Colonic mucosa (tissue), 4 donors: ENCODE data around the gene TPK1. TPM values are rescaled to one million over a fixed set of nuclear protein-coding genes. Genes with fewer than 3 reads are reported as not detected.

Experiments
- DNase-seq: peaks from one replicate; pipeline ENCODE4 v3.0.0-alpha.2; 2020
- H3K27ac ChIP-seq: fragments of 200-600 bp; one replicate; pipeline ENCODE4 v1.8.0; 2021
- H3K27me3 ChIP-seq: fragments of 200-600 bp; one replicate; pipeline ENCODE4 v1.8.0; 2021
- H3K36me3 ChIP-seq: fragments of 200-600 bp; one replicate; pipeline ENCODE4 v1.8.0; 2021
- H3K4me1 ChIP-seq: fragments of 200-600 bp; one replicate; pipeline ENCODE4 v1.8.0; 2021; ENCODE audit warnings: mild to moderate bottlenecking
- H3K4me3 ChIP-seq: fragments of 200-600 bp; one replicate; pipeline ENCODE4 v1.8.0; 2021
- H3K9ac ChIP-seq, 2 donors: one replicate each; pipeline ENCODE4 v1.7.0; 2013; ENCODE audit warnings: control low read depth in 2 of 2, low read depth in 2 of 2, low read length in 2 of 2
- H3K9me3 ChIP-seq: fragments of 200-600 bp; one replicate; pipeline ENCODE4 v1.8.0; 2021
- intact Hi-C: fragments of 100-400 bp; cut with DNase I; formaldehyde crosslinking; loops from one replicate; pipeline ENCODE4 v1.14.1; 2022
- total RNA-seq, 2 donors: library from RNA; stranded (reverse); fragmentation: NEBNext Ultra II Directional in 1 of 2; extraction: Animal tissue kit (Norgen Biotek cat#: 25700) in 1 of 2; gene quantifications; one replicate each; pipeline ENCODE4 v1.2.1, GENCODE V29; 2021
- TF ChIP-seq, protein P1 (sequence below): fragments of 200-600 bp; IDR thresholded peaks from one replicate; pipeline ENCODE4 v1.8.0; 2022; ENCODE audit warnings: antibody characterized with exemption, mild to moderate bottlenecking
- donor health status: healthy.
- donor health status: DM: no; HTN: no; CAD: no.
- donor health status: DM: no; HTN: no; CAD: no.

TPK1 gene
- total RNA-seq, 2 donors from 2014 or later = 8.0 to 18.8 TPM

DNA sequence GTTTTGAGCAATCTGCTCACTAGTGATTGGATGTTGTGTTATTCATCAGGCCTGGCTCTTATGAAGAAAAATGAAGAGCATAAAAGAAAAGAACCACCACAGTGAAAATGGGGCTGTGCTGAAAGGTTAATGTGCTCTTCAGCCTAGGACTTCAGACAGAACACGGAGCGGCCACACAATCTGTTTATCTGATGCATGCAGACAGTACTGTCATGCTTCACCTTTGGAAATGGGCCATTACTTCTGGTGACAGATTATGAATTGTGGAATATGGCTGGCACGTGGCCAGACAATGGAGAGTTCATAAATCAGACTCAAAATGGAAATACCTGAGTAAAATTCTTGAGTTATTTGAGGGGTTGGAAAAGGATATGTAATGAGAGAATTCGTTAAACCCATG lies 346.3 kb downstream of the TPK1 start:
- Histone ChIP-seq H3K4me1 (no peaks in the 10 kb centered on the region), H3K27me3 (no peaks in the 10 kb centered on the region), H3K27ac (no peak overlapping the region), H3K9ac (no peak overlapping the region), H3K36me3 (no peaks in the 10 kb centered on the region), H3K4me3 (no peak overlapping the region), H3K9me3 (no peaks in the 10 kb centered on the region)
- intact Hi-C loops = no loop called here
- no peak for DNase-seq
- TF ChIP-seq, protein P1, sequence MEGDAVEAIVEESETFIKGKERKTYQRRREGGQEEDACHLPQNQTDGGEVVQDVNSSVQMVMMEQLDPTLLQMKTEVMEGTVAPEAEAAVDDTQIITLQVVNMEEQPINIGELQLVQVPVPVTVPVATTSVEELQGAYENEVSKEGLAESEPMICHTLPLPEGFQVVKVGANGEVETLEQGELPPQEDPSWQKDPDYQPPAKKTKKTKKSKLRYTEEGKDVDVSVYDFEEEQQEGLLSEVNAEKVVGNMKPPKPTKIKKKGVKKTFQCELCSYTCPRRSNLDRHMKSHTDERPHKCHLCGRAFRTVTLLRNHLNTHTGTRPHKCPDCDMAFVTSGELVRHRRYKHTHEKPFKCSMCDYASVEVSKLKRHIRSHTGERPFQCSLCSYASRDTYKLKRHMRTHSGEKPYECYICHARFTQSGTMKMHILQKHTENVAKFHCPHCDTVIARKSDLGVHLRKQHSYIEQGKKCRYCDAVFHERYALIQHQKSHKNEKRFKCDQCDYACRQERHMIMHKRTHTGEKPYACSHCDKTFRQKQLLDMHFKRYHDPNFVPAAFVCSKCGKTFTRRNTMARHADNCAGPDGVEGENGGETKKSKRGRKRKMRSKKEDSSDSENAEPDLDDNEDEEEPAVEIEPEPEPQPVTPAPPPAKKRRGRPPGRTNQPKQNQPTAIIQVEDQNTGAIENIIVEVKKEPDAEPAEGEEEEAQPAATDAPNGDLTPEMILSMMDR = no peak

DNA sequence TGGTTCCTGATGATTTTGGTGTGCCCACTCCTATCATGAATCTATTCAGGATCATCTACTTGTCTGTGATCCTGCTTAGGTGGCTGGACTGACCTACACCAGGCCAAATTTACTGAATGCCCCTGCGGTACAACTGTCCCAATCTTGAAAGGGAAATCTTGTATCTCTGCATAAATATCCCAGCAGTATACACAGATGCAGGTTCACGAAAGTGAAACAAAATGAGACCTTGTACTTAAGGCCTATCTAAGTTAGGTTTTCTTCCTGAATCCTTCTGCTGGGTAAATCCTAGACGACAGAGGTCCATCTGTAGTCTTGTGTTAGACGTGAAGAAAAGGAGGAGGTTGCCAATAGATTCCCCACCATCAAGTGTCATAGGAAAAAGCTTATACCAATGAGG lies 346.9 kb downstream of the TPK1 start:
- DNase-seq = no peak
- Histone ChIP-seq H3K27ac (no peak overlapping the region), H3K27me3 (no peaks in the 10 kb centered on the region), H3K9me3 (no peaks in the 10 kb centered on the region), H3K9ac (no peak overlapping the region), H3K4me3 (no peak overlapping the region), H3K36me3 (no peaks in the 10 kb centered on the region), H3K4me1 (no peaks in the 10 kb centered on the region)
- TF ChIP-seq, protein P1 = no peak
- intact Hi-C loops = no loop called here

DNA sequence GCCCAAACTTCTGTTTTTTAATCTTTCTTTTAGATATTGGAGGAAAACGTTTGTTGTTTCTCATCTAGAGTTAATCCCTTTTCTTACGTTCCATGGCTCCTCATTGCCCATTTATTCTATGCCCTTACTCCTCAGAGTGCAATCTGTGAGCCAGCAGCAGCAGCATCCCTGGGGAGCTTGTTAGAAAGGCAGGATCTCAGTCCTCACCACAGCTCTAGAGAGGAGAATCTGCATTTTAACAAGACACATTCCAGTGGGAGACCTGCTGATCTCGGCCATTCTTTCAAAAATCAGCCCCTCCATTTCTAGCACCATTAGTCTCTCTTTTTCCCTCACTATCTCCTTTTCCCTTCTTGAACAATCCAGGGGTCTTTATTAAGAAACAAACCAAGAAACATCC lies 348.0 kb downstream of the TPK1 start:
- Histone ChIP-seq H3K27me3 (no peaks in the 10 kb centered on the region), H3K4me1 (no peaks in the 10 kb centered on the region), H3K4me3 (no peak overlapping the region), H3K36me3 (no peaks in the 10 kb centered on the region), H3K9me3 (no peaks in the 10 kb centered on the region), H3K9ac (no peak overlapping the region), H3K27ac (no peak overlapping the region)
- no peak for DNase-seq
- intact Hi-C loops = no loop called here
- TF ChIP-seq, protein P1 = no peak

DNA sequence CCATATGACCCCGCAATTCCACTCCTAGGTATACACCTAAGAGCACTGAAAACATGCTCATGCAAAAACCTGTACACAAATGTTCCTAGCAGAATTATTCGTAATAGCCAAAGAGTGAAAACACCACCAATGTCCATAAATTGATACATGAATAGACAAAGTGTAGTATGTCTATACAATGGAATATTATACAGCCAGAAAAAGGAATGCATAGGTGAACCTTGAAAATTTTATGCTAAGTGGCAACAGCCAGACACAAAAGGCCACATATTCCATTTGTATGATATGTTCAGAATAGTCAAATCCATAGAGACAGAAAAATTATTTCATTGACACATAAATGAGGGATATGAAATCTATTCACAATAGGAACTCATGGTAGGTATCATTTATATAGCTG lies 351.4 kb downstream of the TPK1 start:
- Histone ChIP-seq H3K9ac (no peak overlapping the region), H3K27ac (no peak overlapping the region), H3K4me1 (no peaks in the 10 kb centered on the region), H3K36me3 (no peaks in the 10 kb centered on the region), H3K4me3 (no peak overlapping the region), H3K27me3 (no peaks in the 10 kb centered on the region), H3K9me3 (no peaks in the 10 kb centered on the region)
- intact Hi-C loops = no loop called here
- TF ChIP-seq, protein P1 = no peak
- no peak for DNase-seq

DNA sequence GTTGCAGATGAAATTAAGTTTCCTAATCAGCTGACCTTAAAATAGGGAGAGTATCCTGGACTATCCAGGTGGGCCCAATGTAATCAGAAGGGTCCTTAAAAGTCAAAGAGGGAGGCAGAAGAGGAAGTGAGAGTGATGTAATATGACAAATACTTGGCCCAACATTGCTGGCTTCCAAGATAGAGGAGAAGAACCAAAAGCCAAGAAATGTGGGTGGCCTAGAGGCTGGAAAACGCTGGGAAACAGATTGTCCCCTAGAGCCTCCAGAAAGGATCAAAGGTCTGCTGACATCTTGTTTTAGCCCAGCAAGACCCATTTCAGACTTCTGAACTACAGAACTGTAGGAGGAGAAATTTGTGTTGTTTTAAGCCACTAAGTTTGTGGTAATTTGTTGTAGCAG lies 352.7 kb downstream of the TPK1 start:
- Histone ChIP-seq H3K27me3 (no peaks in the 10 kb centered on the region), H3K4me3 (no peak overlapping the region), H3K36me3 (no peaks in the 10 kb centered on the region), H3K9ac (no peak overlapping the region), H3K27ac (no peak overlapping the region), H3K9me3 (no peaks in the 10 kb centered on the region), H3K4me1 (no peaks in the 10 kb centered on the region)
- no peak for DNase-seq
- intact Hi-C loops = no loop called here
- TF ChIP-seq, protein P1 = no peak

DNA sequence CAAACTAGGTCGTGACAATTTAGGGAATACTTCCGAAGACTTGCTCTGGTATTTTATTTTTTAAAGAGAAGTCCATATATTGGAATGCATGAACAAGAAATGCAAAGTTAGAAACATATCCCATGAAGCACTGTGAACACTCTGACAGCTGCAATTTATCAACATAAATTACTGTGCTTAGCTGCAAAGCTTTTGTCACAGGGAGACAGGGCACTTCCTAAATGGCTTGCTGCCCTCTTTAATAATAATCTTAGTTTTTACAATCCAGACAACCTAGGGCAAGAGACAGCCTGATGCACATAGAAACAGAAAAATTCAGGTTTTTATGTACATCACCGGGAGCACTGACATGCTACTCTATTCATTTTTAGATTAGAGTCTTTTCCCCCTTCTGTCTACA lies 354.0 kb downstream of the TPK1 start:
- TF ChIP-seq, protein P1 = no peak
- H3K4me1 ChIP-seq = no peaks in the 10 kb centered on the region
- no peak overlapping the region for H3K4me3 ChIP-seq
- DNase-seq = no peak
- H3K27ac ChIP-seq = no peak overlapping the region
- no peak overlapping the region for H3K9ac ChIP-seq
- intact Hi-C loops = no loop called here
- no peaks in the 10 kb centered on the region for H3K27me3 ChIP-seq
- H3K9me3 ChIP-seq = no peaks in the 10 kb centered on the region
- H3K36me3 ChIP-seq = no peaks in the 10 kb centered on the region
